ENCODE data around the gene REXO2.

The REXO2 gene

GRCh38 chr11:114440971-114441763 lies 1.9 kb downstream of the REXO2 start:
- DNase-seq = no peak

GRCh38 chr11:114441921-114442320 lies 2.7 kb downstream of the REXO2 start:
- DNase-seq = no peak

GRCh38 chr11:114442536-114442935 lies 3.3 kb downstream of the REXO2 start:
- no peak for DNase-seq

GRCh38 chr11:114447444-114447843 lies 8.2 kb downstream of the REXO2 start:
- no peak for DNase-seq

- DNase-seq = no peak
These were observed 8.6 kb downstream of the REXO2 start for GRCh38 chr11:114447892-114448291.

GRCh38 chr11:114448749-114449482 lies 9.6 kb downstream of the REXO2 start:
- DNase-seq = no peak

GRCh38 chr11:114449845-114450244 lies 10.6 kb downstream of the REXO2 start:
- no peak for DNase-seq

- no peak for DNase-seq
These were observed 13.1 kb downstream of the REXO2 start for GRCh38 chr11:114452399-114452798.

GRCh38 chr11:114463999-114464398 lies 24.7 kb downstream of the REXO2 start:
- no peak for DNase-seq

GRCh38 chr11:114466742-114467141 lies 27.5 kb downstream of the REXO2 start:
- DNase-seq = no peak

- DNase-seq = no peak
These were observed 33.4 kb downstream of the REXO2 start for GRCh38 chr11:114472661-114473060.

GRCh38 chr11:114478001-114478410 lies 38.7 kb downstream of the REXO2 start:
- DNase-seq = no peak

GRCh38 chr11:114478768-114479167 lies 39.5 kb downstream of the REXO2 start:
- DNase-seq = no peak

GRCh38 chr11:114479331-114479730 lies 40.1 kb downstream of the REXO2 start:
- no peak for DNase-seq

GRCh38 chr11:114482114-114482513 lies 42.8 kb downstream of the REXO2 start:
- DNase-seq = no peak

- DNase-seq = no peak
These were observed 44.7 kb downstream of the REXO2 start for GRCh38 chr11:114483929-114484328.

GRCh38 chr11:114496915-114497314 lies 57.6 kb downstream of the REXO2 start:
- no peak for DNase-seq

- no peak for DNase-seq
These were observed 60.5 kb downstream of the REXO2 start for GRCh38 chr11:114499756-114500155.

All from effector CD8-positive, alpha-beta T cell (primary cell).